Fibroblast of peridontal ligament (primary cell): Measurements from ENCODE around the gene STK32B.

Experiments
- DNase-seq: peaks from one replicate; pipeline ENCODE4 v3.0.0-alpha.2; 2010; ENCODE audit errors: extremely low read depth

The STK32B gene

GRCh38 chr4:5124876-5125275 is 73.6 kb downstream of the STK32B start:
- DNase-seq, result no peak

DNA sequence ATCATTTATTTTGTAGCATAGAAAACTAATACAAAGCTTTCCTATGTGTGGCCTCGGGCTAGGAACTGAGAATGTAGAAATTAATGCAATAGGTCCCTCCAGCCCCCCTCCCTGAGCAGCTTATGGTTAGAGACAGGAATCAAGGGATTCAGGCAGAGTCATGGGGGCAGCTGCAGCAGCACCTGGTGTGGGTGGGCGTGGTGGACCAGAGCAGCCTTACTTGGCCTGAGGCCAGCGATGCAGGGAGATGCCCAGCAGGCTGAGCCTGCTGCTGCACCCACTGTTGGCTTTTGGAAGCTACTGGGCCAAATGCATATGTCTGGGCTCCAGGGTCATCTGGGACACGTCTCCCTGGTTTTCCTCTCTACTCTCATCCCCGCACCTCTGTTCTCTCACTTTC is 74.0 kb downstream of the STK32B start:
- no peak for DNase-seq

GRCh38 chr4:5126231-5126630 is 75.0 kb downstream of the STK32B start:
- DNase-seq, result no peak

- no peak for DNase-seq
These were observed 75.6 kb downstream of the STK32B start for GRCh38 chr4:5126857-5127256.

DNA sequence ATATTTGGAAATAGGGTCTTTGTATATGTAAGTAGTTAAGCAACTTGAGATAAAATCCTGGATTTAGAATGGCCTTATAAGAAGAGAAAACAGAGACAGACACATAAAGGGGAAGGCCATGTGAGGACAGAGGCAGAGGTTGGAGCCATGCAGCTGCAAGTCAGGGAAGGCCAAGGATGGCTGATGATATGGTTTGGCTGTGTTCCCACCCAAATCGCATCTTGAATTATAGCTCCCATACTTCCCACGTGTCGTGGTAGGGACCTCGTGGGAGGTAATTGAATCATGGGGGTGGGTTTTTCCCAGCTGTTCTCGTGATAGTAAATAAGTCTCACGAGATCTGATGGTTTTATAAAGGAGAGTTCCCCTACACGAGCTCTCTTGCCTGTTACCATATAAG is 76.3 kb downstream of the STK32B start:
- no peak for DNase-seq

DNA sequence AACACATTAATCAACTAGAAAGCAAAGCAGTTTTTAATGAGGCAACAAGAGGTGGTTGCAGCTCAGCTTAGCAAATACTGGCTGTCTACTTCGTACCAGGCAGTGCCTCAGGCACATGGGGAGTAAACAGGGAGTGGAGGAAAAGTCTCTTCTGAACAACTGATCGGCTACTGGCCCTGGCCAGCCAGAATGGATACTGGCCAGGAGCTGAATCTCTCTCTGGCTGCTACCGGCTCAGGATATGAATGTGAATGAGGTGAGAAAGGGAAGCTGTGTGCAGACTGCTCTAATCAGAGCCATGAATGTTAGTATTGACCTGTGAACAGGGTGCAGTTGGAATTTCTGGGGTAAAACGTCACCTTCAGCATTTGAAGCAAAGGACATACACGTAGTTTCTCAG is 77.3 kb downstream of the STK32B start:
- no peak for DNase-seq

DNA sequence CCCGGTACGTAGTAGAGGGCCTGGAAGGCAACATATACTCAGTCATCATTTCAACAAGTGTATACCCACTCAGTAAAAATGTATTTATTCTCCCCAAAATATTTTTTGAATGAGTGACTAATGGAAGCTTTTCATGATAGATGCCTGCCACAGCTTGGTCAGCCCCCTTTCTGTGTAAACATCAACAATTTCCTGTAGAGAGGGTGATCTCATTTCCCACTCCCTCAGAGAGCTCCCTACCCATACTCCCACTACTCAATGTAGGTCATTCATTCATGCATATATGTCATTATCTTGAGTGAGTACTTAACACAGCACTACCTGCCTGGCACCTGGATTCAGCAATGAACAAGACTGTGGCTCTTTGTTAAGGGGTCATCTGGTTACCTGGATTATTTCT is 81.9 kb downstream of the STK32B start:
- no peak for DNase-seq

- DNase-seq, result no peak
These were observed 82.8 kb downstream of the STK32B start for GRCh38 chr4:5133933-5134594.

DNA sequence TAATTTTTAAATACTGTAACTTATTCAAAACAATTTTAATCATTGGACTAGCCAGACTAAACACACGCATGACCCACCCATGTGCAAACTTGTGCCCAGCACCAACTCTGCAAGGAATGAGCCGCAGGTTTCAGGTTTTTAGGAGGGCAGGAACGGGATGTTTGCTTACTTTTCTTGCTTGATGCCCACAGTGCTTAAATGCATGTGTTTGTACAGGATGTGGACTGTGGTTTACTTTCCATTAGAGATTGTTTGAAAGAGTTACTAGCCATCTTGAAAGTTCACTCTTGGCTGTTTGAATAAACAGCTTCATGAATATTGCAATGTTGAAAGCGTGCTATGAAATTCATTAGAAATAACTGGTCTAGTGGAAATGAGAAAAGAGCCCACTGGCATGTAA is 83.3 kb downstream of the STK32B start:
- DNase-seq, result no peak

- no peak for DNase-seq
These were observed 85.9 kb downstream of the STK32B start for GRCh38 chr4:5137226-5137625.

DNA sequence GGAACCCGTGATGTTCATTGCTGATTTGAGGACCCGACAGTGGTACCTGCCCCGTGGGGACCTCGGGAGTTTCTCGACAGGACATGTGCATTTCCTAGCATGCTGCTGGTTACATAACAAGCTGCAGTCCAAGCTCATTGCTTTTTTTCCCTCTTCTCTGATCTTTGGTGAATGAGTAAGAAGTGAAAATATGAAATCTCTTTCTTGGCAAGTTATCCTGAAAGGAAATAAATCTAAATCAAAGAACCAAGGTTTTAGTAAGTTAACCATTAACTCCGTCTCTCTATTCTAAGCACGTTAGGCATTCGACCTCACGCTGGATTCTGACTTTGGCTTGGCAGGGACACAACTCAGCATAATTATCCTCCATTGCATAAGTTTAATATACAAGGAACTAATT is 86.6 kb downstream of the STK32B start:
- DNase-seq, result peak; percentile 40

DNA sequence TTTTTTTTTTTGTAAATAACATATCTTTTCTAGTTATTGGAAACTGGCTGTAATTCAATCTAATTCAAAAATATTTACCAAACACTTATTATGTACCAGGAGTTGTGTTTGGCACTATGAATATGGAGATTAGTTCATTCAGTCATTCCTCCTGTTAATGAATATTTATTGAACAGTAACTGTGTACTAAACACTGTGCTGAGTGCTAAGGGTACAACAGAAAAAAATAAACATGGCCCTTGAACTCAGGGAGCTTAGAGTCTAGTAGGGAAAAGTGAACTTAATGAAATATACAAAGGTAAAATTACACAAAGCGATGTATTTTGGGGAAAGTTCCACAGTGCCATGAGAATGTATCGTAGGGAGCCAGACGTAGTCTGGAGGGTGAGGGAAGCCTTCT is 87.1 kb downstream of the STK32B start:
- DNase-seq, result no peak

GRCh38 chr4:5139141-5139540 is 87.9 kb downstream of the STK32B start:
- no peak for DNase-seq

- DNase-seq, result no peak
These were observed 90.5 kb downstream of the STK32B start for GRCh38 chr4:5141802-5142201.

DNA sequence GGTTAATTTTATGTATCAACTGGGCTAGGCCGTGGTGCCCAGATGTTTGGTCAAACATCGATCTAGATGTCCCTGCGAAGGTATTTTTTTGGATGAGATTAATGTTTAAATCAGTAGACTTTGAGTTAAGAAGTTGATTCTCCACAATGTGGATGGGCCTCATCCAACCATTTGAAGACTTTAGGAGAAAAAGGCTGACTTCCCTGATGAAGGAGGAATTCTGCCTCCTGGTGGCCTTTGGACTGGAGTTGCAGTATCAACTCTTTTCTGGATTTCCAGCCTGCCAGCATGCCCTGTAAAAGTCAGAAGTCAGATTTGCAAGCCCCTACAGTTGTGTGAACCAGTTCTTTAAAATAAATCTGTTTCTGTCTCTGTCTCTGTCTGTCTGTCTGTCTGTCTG is 91.4 kb downstream of the STK32B start:
- DNase-seq, result peak; percentile 76

- no peak for DNase-seq
These were observed 92.1 kb downstream of the STK32B start for GRCh38 chr4:5143306-5143861.

- DNase-seq, result no peak
These were observed 92.7 kb downstream of the STK32B start for GRCh38 chr4:5143940-5144339.

- no peak for DNase-seq
These were observed 93.1 kb downstream of the STK32B start for GRCh38 chr4:5144384-5144783.

DNA sequence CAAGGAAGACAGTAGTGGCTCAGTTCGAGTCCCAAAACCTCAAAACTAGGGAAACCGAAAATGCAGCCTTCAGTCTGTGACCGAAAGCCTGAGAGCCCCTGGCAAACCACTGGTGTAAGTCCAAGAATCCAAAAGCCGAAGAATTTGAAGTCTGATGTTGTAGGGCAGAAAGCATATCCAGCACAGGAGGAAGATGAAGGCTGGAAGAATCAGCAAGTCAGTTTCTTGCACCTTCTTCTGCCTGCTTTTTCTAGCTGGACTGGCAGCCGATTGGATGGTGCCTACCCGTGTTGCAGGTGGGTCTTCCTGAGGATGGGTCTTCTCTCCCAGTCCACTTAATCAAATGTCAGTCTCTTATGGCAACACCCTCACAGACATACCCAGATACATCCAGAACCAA is 95.0 kb downstream of the STK32B start:
- no peak for DNase-seq

- no peak for DNase-seq
These were observed 101.2 kb downstream of the STK32B start for GRCh38 chr4:5152521-5152920.

- DNase-seq, result peak; percentile 44
These were observed 105.4 kb downstream of the STK32B start for GRCh38 chr4:5156682-5157081.

DNA sequence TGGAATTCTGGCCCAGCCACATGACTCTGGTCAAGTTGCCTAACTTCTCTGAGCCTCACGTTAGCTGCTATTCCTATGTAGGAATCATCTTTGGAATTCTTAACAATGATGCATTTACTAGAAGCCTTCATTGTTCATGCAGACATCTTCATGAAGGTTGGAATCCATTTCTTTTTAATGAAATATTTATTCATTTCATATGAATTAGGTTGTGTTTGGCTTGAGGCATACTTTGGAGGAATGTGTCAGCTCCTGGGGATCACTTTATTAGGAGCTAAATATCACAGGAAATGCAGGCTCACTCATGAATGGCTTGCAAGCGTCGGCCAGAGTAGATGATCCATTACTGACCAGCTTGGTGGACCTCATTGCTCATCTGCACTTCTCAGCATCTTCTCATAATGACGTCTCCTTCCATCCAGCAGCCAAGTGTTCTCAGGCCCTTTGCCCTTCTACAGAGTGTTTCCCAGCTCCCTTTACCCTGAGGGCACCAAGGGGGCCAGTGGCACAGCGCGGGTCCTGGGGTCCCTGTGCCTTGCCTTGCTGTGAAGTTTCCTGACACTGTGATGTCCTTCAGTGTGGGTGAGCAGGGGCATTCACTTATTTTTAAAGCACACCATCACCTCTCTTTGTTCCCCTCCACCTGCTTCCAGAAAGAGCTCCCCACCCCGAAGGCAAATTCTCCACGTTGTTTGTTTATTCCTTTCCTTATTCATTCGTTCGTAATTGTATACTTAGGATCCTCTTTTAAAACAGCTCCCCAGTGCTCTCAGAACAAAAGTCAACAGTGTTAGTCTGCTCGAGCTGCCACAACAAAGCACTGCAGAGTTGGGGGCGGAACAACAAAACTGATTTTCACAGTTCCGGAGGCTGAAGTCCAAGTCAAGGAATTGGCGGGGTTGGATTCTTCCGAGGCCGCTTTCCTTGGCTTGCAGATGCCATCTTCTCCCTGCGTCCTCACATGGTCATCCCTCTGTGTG is 106.8 kb downstream of the STK32B start:
- DNase-seq, result peak; percentile 11

DNA sequence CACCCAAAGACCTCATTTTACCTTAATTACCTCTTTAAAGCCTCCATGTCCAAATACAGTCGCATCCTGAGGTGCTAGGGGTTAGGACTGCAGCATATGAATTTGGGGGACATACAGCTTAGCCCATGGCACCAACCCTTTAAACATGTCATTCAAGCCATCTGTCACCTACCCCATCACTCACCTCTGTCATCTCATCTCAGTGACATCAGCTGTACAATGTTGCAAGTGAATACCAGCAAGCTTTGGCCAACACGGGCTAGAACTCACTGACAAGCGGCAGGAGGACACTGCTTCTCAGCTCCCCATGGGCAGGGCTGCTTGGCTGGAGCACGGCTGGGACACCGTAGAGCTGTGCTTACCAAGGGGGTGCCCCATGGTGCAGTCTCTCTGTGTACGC is 107.5 kb downstream of the STK32B start:
- DNase-seq, result no peak
